ENCODE measurements around the gene SIVA1.

GRCh38 chr14:104717137-104717536 is 35.8 kb upstream of the SIVA1 start:
- TF ChIP-seq CTCF (IDR thresholded peaks at IDR 0.05): no peak
- no peak for TF ChIP-seq ZFX (IDR thresholded peaks at IDR 0.05; ENCODE audit: borderline replicate concordance)

Data from 22Rv1 (cell line).